GM18951 (cell line): ENCODE data around the gene SEPTIN8.

Experiments
- POLR2A ChIP-seq: IDR thresholded peaks from 4 replicates; pipeline ENCODE4 v1.6.1; 2011; ENCODE audit warnings: mild to moderate bottlenecking; ENCODE audit not compliant: insufficient read length, insufficient read depth; ENCODE audit errors: extremely low read depth
- in situ Hi-C: fragments of 300-500 bp; cut with MboI; formaldehyde crosslinking; loops from one replicate; pipeline ENCODE4 v1.12.0; 2022; ENCODE audit warnings: low sequenced_read_pairs, mixed read lengths, inconsistent platforms; ENCODE audit not compliant: unreplicated experiment

SEPTIN8 gene

GRCh38 chr5:132777209-132778069 is at the start of gene SEPTIN8:
TSS of gene SEPTIN8 (minus strand) at chr5:132777239. CDS start at chr5:132777137, 102 bp downstream.
- peak; percentile 55 for TF ChIP-seq POLR2A
- in situ Hi-C loops = no loop called here

- in situ Hi-C loops = loop anchor here (25.0 kb wide), 1 partner anchor 439 kb away; no protein-coding TSS in a partner anchor
- no peak for TF ChIP-seq POLR2A
These were observed 49.5 kb upstream of the SEPTIN8 start for GRCh38 chr5:132826424-132827082.

- TF ChIP-seq POLR2A = no peak
- in situ Hi-C loops = loop anchor here (25.0 kb wide), 1 partner anchor 439 kb away; no protein-coding TSS in a partner anchor
These were observed 48.9 kb upstream of the SEPTIN8 start for GRCh38 chr5:132825834-132826391.

GRCh38 chr5:132825033-132825833 is 48.2 kb upstream of the SEPTIN8 start:
- TF ChIP-seq POLR2A = no peak
- in situ Hi-C loops = loop anchor here (25.0 kb wide), 1 partner anchor 438 kb away; no protein-coding TSS in a partner anchor

GRCh38 chr5:132824426-132824825 is 47.4 kb upstream of the SEPTIN8 start:
- no peak for TF ChIP-seq POLR2A
- in situ Hi-C loops = no loop called here

- in situ Hi-C loops = no loop called here
- TF ChIP-seq POLR2A = no peak
These were observed 46.5 kb upstream of the SEPTIN8 start for GRCh38 chr5:132823481-132824050.

GRCh38 chr5:132822650-132823480 is 45.8 kb upstream of the SEPTIN8 start:
- no peak for TF ChIP-seq POLR2A
- in situ Hi-C loops = no loop called here

- no peak for TF ChIP-seq POLR2A
- in situ Hi-C loops = no loop called here
These were observed 44.8 kb upstream of the SEPTIN8 start for GRCh38 chr5:132821791-132822190.

GRCh38 chr5:132821350-132821749 is 44.3 kb upstream of the SEPTIN8 start:
- in situ Hi-C loops = no loop called here

GRCh38 chr5:132820162-132820754 is 43.2 kb upstream of the SEPTIN8 start:
- no peak for TF ChIP-seq POLR2A
- in situ Hi-C loops = no loop called here

More at GRCh38 chr5:132821350-132821749, 44.3 kb upstream of the SEPTIN8 start:
- TF ChIP-seq POLR2A = no peak

- in situ Hi-C loops = no loop called here
- no peak for TF ChIP-seq POLR2A
These were observed 42.4 kb upstream of the SEPTIN8 start for GRCh38 chr5:132819468-132819867.
